Brain microvascular endothelial cell (primary cell): ENCODE results near the gene SMYD5.

Experiments
- DNase-seq: peaks from one replicate; pipeline ENCODE4 v3.0.0-alpha.2; 2020
- H3K27ac ChIP-seq: fragments of 250-450 bp; sonication (Bioruptor Pico); 2 replicates; pipeline ENCODE4 v1.5.1; 2020; ENCODE audit warnings: mild to moderate bottlenecking, moderate library complexity
- H3K27me3 ChIP-seq: fragments of 250-450 bp; sonication (Bioruptor Pico); replicated peaks from 2 replicates; pipeline ENCODE4 v1.5.1; 2020; ENCODE audit warnings: mild to moderate bottlenecking
- H3K36me3 ChIP-seq: fragments of 250-450 bp; sonication (Bioruptor Pico); replicated peaks from 2 replicates; pipeline ENCODE4 v1.5.1; 2020; ENCODE audit warnings: mild to moderate bottlenecking
- H3K4me3 ChIP-seq: 2 replicates; pipeline ENCODE4 v1.5.1; 2011; ENCODE audit warnings: low read depth, mild to moderate bottlenecking, control low read depth, low read length, moderate library complexity
- in situ Hi-C: cut with HindIII; loops from 2 replicates; pipeline ENCODE4 v1.10.0; 2017; ENCODE audit warnings: low sequenced_read_pairs, low pct_ligation_motif_present
- TF ChIP-seq, protein P1 (sequence below): IDR thresholded peaks from 2 replicates; pipeline ENCODE4 v1.5.1; 2011; ENCODE audit warnings: low read depth, mild to moderate bottlenecking, moderate library complexity, low read length, control low read depth, inconsistent platforms; ENCODE audit errors: missing control alignments

Gene SMYD5

DNA sequence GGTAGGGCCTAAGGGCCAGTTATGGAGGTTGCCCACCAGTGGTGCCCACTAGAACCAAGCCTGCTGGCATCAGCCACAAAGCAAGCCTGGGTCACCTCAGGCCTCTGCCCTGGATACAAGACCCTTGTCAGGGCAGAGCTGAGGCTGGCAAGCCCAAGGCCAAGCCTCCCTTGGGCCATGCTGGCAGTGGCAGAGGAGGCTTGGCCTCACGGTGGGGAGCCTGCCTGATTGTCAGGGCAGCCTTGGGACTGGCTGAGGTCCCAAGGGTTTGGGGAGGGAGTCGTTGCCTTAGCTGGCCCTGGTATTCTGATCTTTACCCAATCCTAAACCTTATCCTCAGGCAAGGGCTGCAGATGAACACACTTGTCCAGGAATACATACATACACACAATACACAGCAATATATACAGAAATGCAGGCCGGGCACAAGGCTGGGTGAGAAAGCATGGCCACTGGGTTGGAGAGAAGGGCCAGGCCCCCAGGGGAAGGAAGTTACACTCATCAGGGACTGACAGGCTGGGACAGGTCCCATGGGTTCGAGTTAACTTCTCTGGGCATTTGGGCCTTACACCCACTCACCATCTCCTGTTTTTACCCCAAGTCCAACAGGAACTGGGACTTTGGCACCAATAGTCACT lies 41.1 kb downstream of the SMYD5 start:
- Histone ChIP-seq H3K36me3 (peaks cover 30% of the 10 kb centered on the region), H3K4me3 (no peak overlapping the region), H3K27me3 (no peaks in the 10 kb centered on the region), H3K27ac (no peak overlapping the region)
- TF ChIP-seq, protein P1, sequence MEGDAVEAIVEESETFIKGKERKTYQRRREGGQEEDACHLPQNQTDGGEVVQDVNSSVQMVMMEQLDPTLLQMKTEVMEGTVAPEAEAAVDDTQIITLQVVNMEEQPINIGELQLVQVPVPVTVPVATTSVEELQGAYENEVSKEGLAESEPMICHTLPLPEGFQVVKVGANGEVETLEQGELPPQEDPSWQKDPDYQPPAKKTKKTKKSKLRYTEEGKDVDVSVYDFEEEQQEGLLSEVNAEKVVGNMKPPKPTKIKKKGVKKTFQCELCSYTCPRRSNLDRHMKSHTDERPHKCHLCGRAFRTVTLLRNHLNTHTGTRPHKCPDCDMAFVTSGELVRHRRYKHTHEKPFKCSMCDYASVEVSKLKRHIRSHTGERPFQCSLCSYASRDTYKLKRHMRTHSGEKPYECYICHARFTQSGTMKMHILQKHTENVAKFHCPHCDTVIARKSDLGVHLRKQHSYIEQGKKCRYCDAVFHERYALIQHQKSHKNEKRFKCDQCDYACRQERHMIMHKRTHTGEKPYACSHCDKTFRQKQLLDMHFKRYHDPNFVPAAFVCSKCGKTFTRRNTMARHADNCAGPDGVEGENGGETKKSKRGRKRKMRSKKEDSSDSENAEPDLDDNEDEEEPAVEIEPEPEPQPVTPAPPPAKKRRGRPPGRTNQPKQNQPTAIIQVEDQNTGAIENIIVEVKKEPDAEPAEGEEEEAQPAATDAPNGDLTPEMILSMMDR, result no peak
- no peak for DNase-seq
- in situ Hi-C loops, result no loop called here

DNA sequence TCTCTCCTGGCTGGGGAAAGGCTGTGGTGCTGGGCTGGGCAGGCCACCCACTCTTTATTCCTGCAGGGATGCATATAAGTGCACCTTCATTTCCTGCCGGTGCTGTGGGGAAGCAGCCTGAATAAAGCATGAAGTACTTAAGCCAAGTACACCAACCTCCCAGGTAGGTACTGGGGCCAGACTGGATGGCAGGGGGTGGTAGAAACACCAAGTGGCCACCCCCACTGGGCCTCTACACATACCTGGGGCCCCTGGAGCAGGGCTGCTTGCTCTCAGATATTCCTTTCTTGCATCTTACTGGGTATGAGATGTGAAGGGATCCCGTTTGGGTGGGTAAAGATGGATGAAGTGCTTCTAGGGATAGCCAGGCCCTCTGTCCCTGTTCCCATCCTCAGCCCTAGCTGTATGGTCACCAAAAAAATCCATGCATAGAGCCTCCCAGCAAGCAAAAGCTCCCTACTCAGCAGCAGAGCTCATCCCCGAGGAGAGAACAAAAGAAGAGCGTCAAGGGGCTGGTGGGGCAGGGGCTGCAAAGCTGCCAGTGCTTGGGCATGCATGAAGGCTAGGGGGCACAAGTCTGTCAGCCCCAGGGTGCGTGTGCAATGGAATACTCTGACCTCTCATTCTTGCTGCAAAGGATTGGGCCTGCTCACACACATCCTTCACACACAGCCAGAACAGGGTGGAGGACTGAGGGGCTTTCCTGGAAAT lies 42.0 kb downstream of the SMYD5 start:
- no peak for DNase-seq
- TF ChIP-seq, protein P1, result no peak
- H3K36me3 ChIP-seq, result peaks cover 23% of the 10 kb centered on the region

DNA sequence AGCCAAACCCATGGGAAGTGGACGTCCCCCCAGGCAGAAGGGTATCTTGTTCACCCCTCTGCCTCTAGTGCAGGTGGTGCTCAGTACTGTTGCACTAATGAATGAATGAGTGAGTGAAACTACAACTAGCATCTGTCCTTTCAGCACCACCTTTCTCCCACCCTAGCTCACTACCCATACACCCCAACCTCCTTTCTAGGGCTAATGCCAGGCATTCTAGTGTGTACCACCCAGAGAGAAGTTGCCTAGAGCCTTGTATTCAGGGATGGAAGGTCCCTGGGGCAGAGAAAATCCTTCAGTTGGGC lies 42.5 kb downstream of the SMYD5 start:
- Histone ChIP-seq H3K27ac (no peak overlapping the region), H3K4me3 (no peak overlapping the region)

More for the DNA sequence above, 42.0 kb downstream of the SMYD5 start:
- Histone ChIP-seq H3K27ac (no peak overlapping the region), H3K27me3 (no peaks in the 10 kb centered on the region), H3K4me3 (no peak overlapping the region)
- in situ Hi-C loops, result no loop called here

DNA sequence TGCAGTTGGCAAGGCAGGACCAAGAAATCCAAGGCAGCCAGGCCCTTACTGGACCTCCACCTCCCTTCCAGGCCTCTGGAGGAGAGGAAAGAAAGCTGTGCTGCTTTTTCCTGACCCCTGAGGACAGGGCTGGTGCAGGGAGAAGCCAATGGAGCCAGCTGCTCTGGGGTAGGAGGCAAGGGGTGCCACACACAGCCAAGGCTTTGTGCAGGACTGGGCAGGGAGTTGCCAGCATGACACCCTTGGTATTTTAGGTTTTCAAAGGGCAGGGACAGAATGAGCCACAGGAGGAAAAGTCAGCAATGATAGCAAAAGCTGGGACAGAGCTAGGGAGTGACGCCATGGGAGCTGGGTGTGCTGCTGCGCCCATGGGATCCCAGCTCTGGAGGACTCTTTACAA lies 43.0 kb downstream of the SMYD5 start:
- Histone ChIP-seq H3K4me3 (no peak overlapping the region), H3K27me3 (no peaks in the 10 kb centered on the region), H3K27ac (no peak overlapping the region), H3K36me3 (peaks cover 19% of the 10 kb centered on the region)
- DNase-seq, result no peak
- in situ Hi-C loops, result no loop called here
- TF ChIP-seq, protein P1, result no peak

More for the DNA sequence above, 42.5 kb downstream of the SMYD5 start:
- TF ChIP-seq, protein P1, result no peak
- no peak for DNase-seq
- in situ Hi-C loops, result no loop called here
- H3K36me3 ChIP-seq, result peaks cover 20% of the 10 kb centered on the region
- no peaks in the 10 kb centered on the region for H3K27me3 ChIP-seq

DNA sequence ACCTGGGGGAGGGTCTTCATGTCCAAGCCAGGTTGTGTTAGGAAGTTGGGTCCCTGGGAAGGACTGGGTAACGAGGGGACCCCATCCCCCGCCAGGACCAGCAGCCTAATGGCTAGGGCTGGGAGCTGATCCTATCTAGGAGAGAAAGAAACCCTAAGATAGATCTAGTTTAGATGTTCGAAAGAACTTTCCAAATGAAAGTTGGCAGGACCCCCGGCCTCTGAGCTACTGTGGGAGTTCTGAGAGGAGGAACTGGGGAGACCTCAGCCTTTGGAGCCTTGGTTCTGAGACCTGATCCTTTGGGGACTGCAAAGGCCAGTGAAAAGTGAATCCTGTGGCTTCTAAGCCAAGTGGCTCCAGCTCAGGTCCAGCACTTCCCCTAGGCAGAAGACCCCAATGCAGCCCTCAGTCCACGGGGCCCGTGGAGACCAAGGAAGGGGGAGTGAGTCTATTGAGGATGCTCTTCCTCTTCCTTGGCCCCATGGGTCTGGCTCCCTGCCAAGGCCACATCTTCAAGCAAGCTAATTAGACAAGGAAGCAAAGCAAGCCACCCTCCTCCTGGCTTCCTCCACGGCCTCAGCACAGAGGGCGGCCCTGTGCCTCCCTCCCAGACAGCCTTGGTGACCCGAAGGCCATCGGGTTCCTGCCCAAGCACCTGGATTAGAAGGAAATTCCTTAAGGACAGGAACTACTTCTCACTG lies 43.5 kb downstream of the SMYD5 start:
- in situ Hi-C loops, result no loop called here
- no peak for DNase-seq
- Histone ChIP-seq H3K4me3 (no peak overlapping the region), H3K27ac (no peak overlapping the region), H3K27me3 (no peaks in the 10 kb centered on the region), H3K36me3 (peaks cover 16% of the 10 kb centered on the region)
- TF ChIP-seq, protein P1, result no peak
